Keratinocyte (primary cell): ENCODE results near the gene MEOX1. TPM values are rescaled to one million over a fixed set of nuclear protein-coding genes. Genes with fewer than 3 reads are reported as not detected.

Experiments
- DNase-seq: peaks from one replicate; pipeline ENCODE4 v3.0.0-alpha.2; 2011; ENCODE audit warnings: low read depth, missing footprints, low spot score
- FAIRE-seq: peaks from 2 replicates; lab custom pipeline; 2011; peaks lifted over from hg19 to GRCh38; lab: Jason Lieb, UNC
- H2AFZ ChIP-seq: 2 replicates; pipeline ENCODE4 v1.6.0; 2012; ENCODE audit warnings: low read length, control low read depth, inconsistent platforms; ENCODE audit not compliant: control insufficient read depth
- H3K27ac ChIP-seq: 2 replicates; pipeline ENCODE4 v1.5.1; 2011; ENCODE audit warnings: low read length; ENCODE audit not compliant: control insufficient read depth, insufficient read depth
- H3K27me3 ChIP-seq: 3 replicates; pipeline ENCODE4 v1.6.0; 2011; ENCODE audit warnings: low read length; ENCODE audit not compliant: control insufficient read depth, insufficient read depth; ENCODE audit errors: extremely low read depth
- H3K36me3 ChIP-seq, 2 experiments: 2 replicates in 1 of 2; 3 replicates in 1 of 2; pipeline ENCODE4 v1.5.1; 2011; ENCODE audit warnings: low read length in 2 of 2, mild to moderate bottlenecking in 1 of 2; ENCODE audit not compliant: control insufficient read depth in 2 of 2, insufficient read depth in 2 of 2; ENCODE audit errors: extremely low read depth in 1 of 2
- H3K4me1 ChIP-seq: 3 replicates; pipeline ENCODE4 v1.5.1; 2011; ENCODE audit warnings: low read length; ENCODE audit not compliant: control insufficient read depth, insufficient read depth; ENCODE audit errors: extremely low read depth
- H3K4me2 ChIP-seq: 3 replicates; pipeline ENCODE4 v1.6.0; 2011; ENCODE audit warnings: low read depth, low read length; ENCODE audit not compliant: control insufficient read depth, insufficient read depth; ENCODE audit errors: extremely low read depth
- H3K4me3 ChIP-seq, 3 experiments: fragments of 200-600 bp in 1 of 3; sonication (generic) in 1 of 3; 2 replicates in 2 of 3; 3 replicates in 1 of 3; pipeline ENCODE4 v1.5.1; 2011 to 2016; ENCODE audit warnings: low read length in 3 of 3, mild to moderate bottlenecking in 3 of 3, control low read depth in 2 of 3, inconsistent platforms in 1 of 3, low read depth in 1 of 3, mixed read lengths in 1 of 3, mixed run types in 1 of 3, moderate library complexity in 1 of 3; ENCODE audit not compliant: control insufficient read depth in 2 of 3, insufficient read depth in 2 of 3; ENCODE audit errors: extremely low read depth in 1 of 3
- H3K79me2 ChIP-seq: 2 replicates; pipeline ENCODE4 v1.6.0; 2012; ENCODE audit warnings: low read length; ENCODE audit not compliant: control insufficient read depth, insufficient read depth
- H3K9ac ChIP-seq: 3 replicates; pipeline ENCODE4 v1.6.0; 2011; ENCODE audit warnings: low read length; ENCODE audit not compliant: control insufficient read depth, insufficient read depth; ENCODE audit errors: extremely low read depth
- H3K9me1 ChIP-seq: 3 replicates; pipeline ENCODE4 v1.6.0; 2011; ENCODE audit warnings: low read length; ENCODE audit not compliant: control insufficient read depth, insufficient read depth; ENCODE audit errors: extremely low read depth
- H3K9me3 ChIP-seq: 2 replicates; pipeline ENCODE4 v1.5.1; 2012; ENCODE audit warnings: low read depth, low read length; ENCODE audit not compliant: control insufficient read depth
- H4K20me1 ChIP-seq: 3 replicates; pipeline ENCODE4 v1.6.0; 2011; ENCODE audit warnings: low read length; ENCODE audit not compliant: control insufficient read depth, insufficient read depth; ENCODE audit errors: extremely low read depth
- CTCF ChIP-seq, 3 experiments: IDR thresholded peaks in 1 of 3; conservative IDR thresholded peaks in 1 of 3; optimal IDR thresholded peaks in 1 of 3; 2 replicates in 2 of 3; 3 replicates in 1 of 3; pipeline versions ENCODE3 to v1.5.1; 2011; ENCODE audit warnings: low read length in 3 of 3, mild to moderate bottlenecking in 3 of 3, moderate library complexity in 2 of 3, control low read depth in 1 of 3, inconsistent platforms in 1 of 3; ENCODE audit not compliant: insufficient read depth in 2 of 3; ENCODE audit errors: extremely low read depth in 1 of 3
- EZH2 ChIP-seq: IDR thresholded peaks from one replicate; pipeline ENCODE4 v1.6.1; 2012; ENCODE audit warnings: inconsistent platforms, mild to moderate bottlenecking, low read length, moderate library complexity
- dilution Hi-C: fragments of 300-500 bp; cut with MboI; formaldehyde crosslinking; loops from one replicate; pipeline ENCODE4 v1.7.0; 2020; ENCODE audit warnings: low sequenced_read_pairs; ENCODE audit not compliant: extremely low pct_ligation_motif_present
- polyA plus RNA-seq, 5 experiments: library from polyadenylated mRNA; depleted of rRNA in 3 of 5; stranded (reverse) in 3 of 5; stranded (forward) in 1 of 5; unstranded in 1 of 5; fragments of >200 nt; gene quantifications; 1 replicate in 1 of 5; 2 replicates in 3 of 5; 3 replicates in 1 of 5; pipeline versions ENCODE4 v1.2.1 to v1.2.3, GENCODE V29; 2011 to 2012; ENCODE audit warnings: missing spikeins in 2 of 5, low read depth in 1 of 5, low replicate concordance in 1 of 5

The MEOX1 gene
- polyA plus RNA-seq, 1 donor (not counting 4 experiments of a cell fraction or from before 2014, with no cell fraction given), result 0.08 TPM

GRCh38 chr17:43676471-43676870, 14.7 kb upstream of the MEOX1 start:
- DNase-seq, result no peak
- dilution Hi-C loops, result no loop called here
- no peak for FAIRE-seq

GRCh38 chr17:43674394-43674793, 12.7 kb upstream of the MEOX1 start:
- Histone ChIP-seq H3K36me3 (no peaks in the 10 kb centered on the region), H3K9me1 (no peaks in the 10 kb centered on the region), H3K27ac (no peak overlapping the region), H3K4me2 (no peak overlapping the region), H3K9ac (no peak overlapping the region), H3K27me3 (no peaks in the 10 kb centered on the region), H3K4me1 (peaks cover 20% of the 10 kb centered on the region), H4K20me1 (no peaks in the 10 kb centered on the region), H3K79me2 (no peaks in the 10 kb centered on the region), H3K9me3 (no peaks in the 10 kb centered on the region), H2AFZ (no peak overlapping the region), H3K4me3 (no peak overlapping the region)
- no peak for TF ChIP-seq EZH2
- TF ChIP-seq CTCF (optimal IDR thresholded peaks at IDR 0.05 in 1 of 3, IDR thresholded peaks at IDR 0.05 in 1 of 3, conservative IDR thresholded peaks at IDR 0.05 in 1 of 3; ENCODE audit: extremely low read depth in 1 of 3, insufficient read depth in 2 of 3, low read length in 3 of 3), result no peak
- FAIRE-seq (no peak), DNase-seq (no peak)
- dilution Hi-C loops, result no loop called here

More at GRCh38 chr17:43676471-43676870, 14.7 kb upstream of the MEOX1 start:
- no peaks in the 10 kb centered on the region for H3K9me3 ChIP-seq
- H3K9ac ChIP-seq, result no peak overlapping the region
- no peak overlapping the region for H3K4me3 ChIP-seq
- H3K79me2 ChIP-seq, result no peaks in the 10 kb centered on the region
- H3K27ac ChIP-seq, result no peak overlapping the region
- H2AFZ ChIP-seq, result no peak overlapping the region
- H3K27me3 ChIP-seq, result no peaks in the 10 kb centered on the region
- H3K36me3 ChIP-seq, result no peaks in the 10 kb centered on the region
- H4K20me1 ChIP-seq, result no peaks in the 10 kb centered on the region
- no peak for TF ChIP-seq CTCF (optimal IDR thresholded peaks at IDR 0.05 in 1 of 3, IDR thresholded peaks at IDR 0.05 in 1 of 3, conservative IDR thresholded peaks at IDR 0.05 in 1 of 3; ENCODE audit: extremely low read depth in 1 of 3, insufficient read depth in 2 of 3, low read length in 3 of 3)
- TF ChIP-seq EZH2, result no peak
- peaks cover 11% of the 10 kb centered on the region for H3K4me1 ChIP-seq
- H3K4me2 ChIP-seq, result no peak overlapping the region
- H3K9me1 ChIP-seq, result no peaks in the 10 kb centered on the region
